Thoracic aorta (tissue), 2 donors: Measurements from ENCODE around the gene CATSPER1. TPM values are rescaled to one million over a fixed set of nuclear protein-coding genes. Genes with fewer than 3 reads are reported as not detected.

Source experiments
- ATAC-seq: fragments of 150-250 bp; one replicate; pipeline ENCODE4 v1.8.0; 2017; ENCODE audit warnings: low read depth; ENCODE audit not compliant: insufficient number of reproducible peaks, low FRiP score
- DNase-seq: peaks from one replicate; pipeline ENCODE4 v3.0.0-alpha.2; 2020; ENCODE audit warnings: low spot score
- H3K27ac ChIP-seq, 2 donors: fragments of 200-600 bp; sonication (generic); 1 replicate in 1 of 2; 2 replicates in 1 of 2; pipeline ENCODE4 v1.5.1; 2016; ENCODE audit warnings: mild to moderate bottlenecking in 2 of 2, moderate library complexity in 2 of 2
- H3K27me3 ChIP-seq: fragments of 200-600 bp; sonication (generic); replicated peaks from 2 replicates; pipeline ENCODE4 v1.6.0; 2016; ENCODE audit warnings: mild to moderate bottlenecking; ENCODE audit not compliant: insufficient read depth
- H3K36me3 ChIP-seq: fragments of 200-600 bp; sonication (generic); one replicate; pipeline ENCODE4 v1.5.1; 2016
- H3K4me1 ChIP-seq, 2 donors: fragments of 200-600 bp; sonication (generic); 1 replicate in 1 of 2; 2 replicates in 1 of 2; pipeline versions ENCODE4 v1.5.1 to v1.6.0; 2016; ENCODE audit warnings: low read depth in 2 of 2, mild to moderate bottlenecking in 1 of 2; ENCODE audit not compliant: control insufficient read depth in 1 of 2
- H3K4me3 ChIP-seq: fragments of 200-600 bp; sonication (generic); 2 replicates; pipeline ENCODE4 v1.5.1; 2016; ENCODE audit warnings: mild to moderate bottlenecking
- H3K9me3 ChIP-seq: fragments of 200-600 bp; sonication (generic); 2 replicates; pipeline ENCODE4 v1.5.1; 2016
- total RNA-seq, 2 donors: library from RNA; depleted of rRNA; stranded (reverse); fragments of >200 nt; gene quantifications; one replicate each; pipeline versions ENCODE4 v1.1.0 to v1.2.3, GENCODE V29; 2016
- TF ChIP-seq, protein P1 (sequence below): fragments of 200-600 bp; sonication (generic); IDR thresholded peaks from one replicate; pipeline ENCODE4 v1.5.1; 2019; ENCODE audit warnings: antibody characterized with exemption

CATSPER1 gene
- total RNA-seq, 2 donors from 2014 or later = not detected

DNA sequence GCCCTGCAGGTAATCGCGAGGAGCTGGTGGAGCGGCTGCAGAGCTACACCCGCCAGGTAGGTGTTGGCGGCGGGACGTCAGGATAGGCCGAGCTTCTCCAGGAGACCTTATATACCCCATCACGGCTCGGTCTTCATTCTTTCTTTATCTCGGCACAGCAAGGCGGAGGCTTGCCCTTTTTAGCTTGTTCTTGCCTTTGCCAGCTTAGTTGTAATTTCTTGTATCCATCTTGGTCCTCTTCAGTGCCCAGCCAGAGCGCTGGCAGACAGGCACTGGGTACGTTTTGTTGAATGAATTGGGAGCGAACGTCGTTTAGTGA, 26.3 kb upstream of the CATSPER1 start:
- Histone ChIP-seq H3K27me3 (no peaks in the 10 kb centered on the region), H3K4me3 (peak overlapping the region; percentile 96), H3K4me1 (peaks cover 14 to 33% of the 10 kb centered on the region in 2 donors), H3K9me3 (no peaks in the 10 kb centered on the region), H3K36me3 (peaks cover 32% of the 10 kb centered on the region), H3K27ac (peak overlapping the region; percentile 69 to 83)
- TF ChIP-seq, protein P1, sequence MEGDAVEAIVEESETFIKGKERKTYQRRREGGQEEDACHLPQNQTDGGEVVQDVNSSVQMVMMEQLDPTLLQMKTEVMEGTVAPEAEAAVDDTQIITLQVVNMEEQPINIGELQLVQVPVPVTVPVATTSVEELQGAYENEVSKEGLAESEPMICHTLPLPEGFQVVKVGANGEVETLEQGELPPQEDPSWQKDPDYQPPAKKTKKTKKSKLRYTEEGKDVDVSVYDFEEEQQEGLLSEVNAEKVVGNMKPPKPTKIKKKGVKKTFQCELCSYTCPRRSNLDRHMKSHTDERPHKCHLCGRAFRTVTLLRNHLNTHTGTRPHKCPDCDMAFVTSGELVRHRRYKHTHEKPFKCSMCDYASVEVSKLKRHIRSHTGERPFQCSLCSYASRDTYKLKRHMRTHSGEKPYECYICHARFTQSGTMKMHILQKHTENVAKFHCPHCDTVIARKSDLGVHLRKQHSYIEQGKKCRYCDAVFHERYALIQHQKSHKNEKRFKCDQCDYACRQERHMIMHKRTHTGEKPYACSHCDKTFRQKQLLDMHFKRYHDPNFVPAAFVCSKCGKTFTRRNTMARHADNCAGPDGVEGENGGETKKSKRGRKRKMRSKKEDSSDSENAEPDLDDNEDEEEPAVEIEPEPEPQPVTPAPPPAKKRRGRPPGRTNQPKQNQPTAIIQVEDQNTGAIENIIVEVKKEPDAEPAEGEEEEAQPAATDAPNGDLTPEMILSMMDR = no peak
- DNase-seq = no peak
- no peak for ATAC-seq

GRCh38 chr11:66051766-66052663, 25.7 kb upstream of the CATSPER1 start, which contains the start of gene SF3B2:
Gene SF3B2 (plus strand): TSS chr11:66052364. CDS start chr11:66052385, 21 bp downstream.
- Histone ChIP-seq H3K27ac (peak within 1 kb of the TSS; percentile 74 to 83), H3K4me1 (peaks cover 14 to 34% of the 10 kb centered on the region in 2 donors), H3K36me3 (peaks cover 26% of the 10 kb centered on the region), H3K4me3 (peak within 1 kb of the TSS; percentile 96), H3K9me3 (no peaks in the 10 kb centered on the region), H3K27me3 (no peaks in the 10 kb centered on the region)
- ATAC-seq = peak; percentile 80
- peak; percentile 88 for DNase-seq
- TF ChIP-seq, protein P1 = no peak

- Histone ChIP-seq H3K27me3 (no peaks in the 10 kb centered on the region), H3K36me3 (peaks cover 19% of the 10 kb centered on the region), H3K27ac (peak overlapping the region; percentile 74 to 83), H3K4me1 (peaks cover 14 to 34% of the 10 kb centered on the region in 2 donors), H3K4me3 (peak overlapping the region; percentile 96), H3K9me3 (no peaks in the 10 kb centered on the region)
- ATAC-seq (no peak), DNase-seq (no peak)
- TF ChIP-seq, protein P1 = no peak
These were observed 25.1 kb upstream of the CATSPER1 start for GRCh38 chr11:66051371-66051765.

DNA sequence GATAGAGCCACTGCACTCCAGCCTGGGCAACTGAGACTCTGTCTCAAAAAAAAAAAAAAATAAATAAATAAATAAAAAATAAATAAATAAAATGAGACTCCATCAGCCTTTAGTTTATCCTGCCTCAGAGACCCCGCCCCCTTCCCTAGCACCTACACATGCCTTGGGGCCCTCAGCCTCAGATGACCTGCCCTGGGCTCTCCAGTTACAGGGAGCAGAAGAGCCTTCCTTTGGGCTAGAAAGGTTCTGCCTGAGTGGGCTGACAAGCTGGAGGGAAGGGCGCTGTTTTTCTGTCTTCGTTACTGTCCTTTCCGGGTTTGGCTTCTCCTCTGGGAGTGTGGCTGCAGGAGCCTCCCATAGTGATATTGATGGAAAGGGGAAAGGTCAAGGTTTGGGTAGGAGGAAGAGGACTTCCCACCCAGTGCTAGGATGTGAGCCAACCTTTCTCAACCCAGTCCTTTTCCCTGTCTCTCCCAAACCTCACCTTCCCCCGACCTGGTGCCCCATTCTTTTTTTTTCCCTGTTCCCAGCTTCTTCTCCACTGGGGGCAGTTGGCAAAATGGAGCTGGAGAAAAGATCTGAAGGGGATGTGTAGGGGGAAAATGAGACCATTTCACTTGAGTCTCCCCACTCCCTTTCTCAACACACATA, 24.4 kb upstream of the CATSPER1 start:
- H3K4me3 ChIP-seq = peak overlapping the region; percentile 96
- H3K36me3 ChIP-seq = peaks cover 14% of the 10 kb centered on the region
- H3K9me3 ChIP-seq = no peaks in the 10 kb centered on the region
- H3K27me3 ChIP-seq = no peaks in the 10 kb centered on the region
- no peak for DNase-seq
- peaks cover 14 to 34% of the 10 kb centered on the region in 2 donors for H3K4me1 ChIP-seq
- TF ChIP-seq, protein P1 = no peak
- ATAC-seq = no peak
- H3K27ac ChIP-seq = no peak overlapping the region
